HG03432 (cell line): ENCODE results near the gene IQUB.
"Not testable (repeated sequence)": the region's sequence is repeated elsewhere in the genome, so short reads cannot be mapped to it uniquely, and the experiment has no call there.

Source experiments
- ATAC-seq: cut with Tn5 transposase; IDR thresholded peaks from one replicate; pipeline ENCODE4 v1.9.1; 2021; ENCODE audit warnings: mild to moderate bottlenecking, moderate library complexity; ENCODE audit not compliant: unreplicated experiment

Gene IQUB

GRCh38 chr7:123498031-123498430, 36.4 kb downstream of the IQUB start:
- ATAC-seq: no peak

GRCh38 chr7:123494193-123494796, 40.1 kb downstream of the IQUB start:
- peak; percentile 62 for ATAC-seq

GRCh38 chr7:123492485-123492884, 41.9 kb downstream of the IQUB start:
- peak; percentile 80 for ATAC-seq

- no peak for ATAC-seq
Observed at GRCh38 chr7:123485721-123486120, 48.7 kb downstream of the IQUB start.

- no peak for ATAC-seq
Observed at GRCh38 chr7:123485187-123485586, 49.2 kb downstream of the IQUB start.

GRCh38 chr7:123484199-123484598, 50.2 kb downstream of the IQUB start:
- ATAC-seq: no peak

- ATAC-seq: no peak
Observed at GRCh38 chr7:123480107-123480506, 54.3 kb downstream of the IQUB start.

- not testable (repeated sequence) for ATAC-seq
Observed at GRCh38 chr7:123478056-123478455, 56.3 kb downstream of the IQUB start.

GRCh38 chr7:123472750-123473445, 61.5 kb downstream of the IQUB start:
- ATAC-seq: no peak

GRCh38 chr7:123472327-123472726, 62.1 kb downstream of the IQUB start:
- no peak for ATAC-seq

- ATAC-seq: no peak
Observed at GRCh38 chr7:123468303-123468702, 66.1 kb downstream of the IQUB start.

GRCh38 chr7:123463890-123464289, 70.5 kb downstream of the IQUB start:
- ATAC-seq: no peak

GRCh38 chr7:123460616-123461015, 73.8 kb downstream of the IQUB start:
- no peak for ATAC-seq

- ATAC-seq: no peak
Observed at GRCh38 chr7:123455965-123456470, 78.4 kb downstream of the IQUB start.

- ATAC-seq: no peak
Observed at GRCh38 chr7:123440101-123440548, 94.3 kb downstream of the IQUB start.

GRCh38 chr7:123439191-123439590, 95.2 kb downstream of the IQUB start:
- no peak for ATAC-seq

- ATAC-seq: no peak
Observed at GRCh38 chr7:123437447-123437995, 96.9 kb downstream of the IQUB start.

GRCh38 chr7:123435080-123435700, 99.2 kb downstream of the IQUB start:
- no peak for ATAC-seq

GRCh38 chr7:123433665-123434064, 100.7 kb downstream of the IQUB start:
- no peak for ATAC-seq

GRCh38 chr7:123432601-123433000, 101.8 kb downstream of the IQUB start:
- no peak for ATAC-seq

GRCh38 chr7:123431075-123431614, 103.2 kb downstream of the IQUB start:
- ATAC-seq: no peak
